Fibroblast of peridontal ligament (primary cell): ENCODE results near the gene ICA1L.

Source experiments
- DNase-seq: peaks from one replicate; pipeline ENCODE4 v3.0.0-alpha.2; 2010; ENCODE audit errors: extremely low read depth

ICA1L gene

DNA sequence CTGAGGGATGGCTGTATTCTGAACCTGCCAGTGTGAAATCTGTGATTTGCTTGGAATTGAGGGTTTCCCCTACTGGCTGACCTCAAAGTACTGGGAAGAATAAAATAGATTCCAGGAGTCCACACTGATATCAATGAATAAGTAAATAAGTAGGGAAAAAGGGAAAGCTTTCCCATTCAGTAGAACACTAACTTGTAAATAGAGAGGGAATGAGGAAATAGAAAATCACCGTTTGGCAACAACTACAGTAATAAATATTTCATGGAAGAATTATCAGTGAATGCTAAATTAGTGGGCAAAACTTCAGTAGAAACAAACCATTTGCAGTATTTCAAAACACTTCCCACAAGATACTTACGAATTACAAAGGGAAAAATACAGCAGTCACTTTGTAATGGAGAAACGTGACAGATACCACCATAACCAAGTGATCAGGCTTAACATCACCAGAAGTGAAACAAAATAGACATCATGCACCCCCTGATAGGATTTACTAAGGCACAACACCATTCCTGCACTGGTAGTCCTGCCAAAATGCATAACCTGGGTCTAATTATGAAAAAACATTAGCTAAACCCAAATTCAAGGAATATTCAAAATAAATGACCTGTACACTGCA lies 88.5 kb downstream of the ICA1L start:
- DNase-seq = no peak

DNA sequence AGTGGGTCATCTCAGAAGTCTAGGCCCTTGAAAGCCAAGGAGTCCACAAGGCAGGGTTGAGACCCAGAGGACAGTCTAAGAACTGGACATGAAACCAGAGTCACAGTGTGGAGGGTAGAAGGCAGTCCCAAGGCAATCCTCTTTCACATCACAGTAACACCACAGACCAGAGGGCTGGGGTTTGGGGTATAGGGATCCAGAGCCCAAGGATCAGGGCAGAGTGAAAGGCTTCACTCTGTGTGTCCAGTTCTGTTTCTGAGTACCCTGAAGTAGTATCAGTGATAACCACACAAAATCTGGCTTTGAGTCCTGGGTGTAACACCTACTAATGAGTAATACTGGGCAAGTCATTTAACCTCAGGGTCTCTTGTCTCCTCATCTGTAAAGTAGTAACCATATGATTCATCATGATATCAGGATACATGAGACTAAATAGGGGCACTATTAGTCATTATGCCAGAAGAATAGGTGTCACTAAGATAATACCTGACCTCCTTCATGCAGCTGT lies 91.0 kb downstream of the ICA1L start:
- DNase-seq = no peak

DNA sequence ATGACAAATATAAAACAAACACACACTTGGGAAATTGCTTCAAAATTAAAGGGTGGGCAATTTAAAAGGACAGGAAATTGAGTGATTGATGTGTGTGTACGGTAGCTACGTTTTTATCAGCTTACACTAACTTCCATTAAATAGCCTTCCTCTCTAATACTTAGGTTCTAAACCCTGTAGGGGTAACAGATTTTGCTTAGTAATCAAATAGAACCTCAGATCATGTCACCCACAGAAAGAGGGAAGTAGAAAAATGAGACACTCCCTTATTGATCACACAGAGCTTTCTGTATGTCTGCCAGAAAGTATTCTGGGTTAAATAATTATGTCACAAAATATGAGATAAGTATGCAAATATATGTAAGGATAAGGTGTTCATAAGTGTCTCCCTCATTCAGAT lies 93.3 kb downstream of the ICA1L start:
- DNase-seq = no peak

- DNase-seq = no peak
Observed at GRCh38 chr2:202774104-202774503, 97.5 kb downstream of the ICA1L start.

GRCh38 chr2:202773301-202773973 lies 98.1 kb downstream of the ICA1L start:
- no peak for DNase-seq

- DNase-seq = peak; percentile 58
Observed at GRCh38 chr2:202771741-202772460, 99.7 kb downstream of the ICA1L start.

- DNase-seq = peak; percentile 45
Observed at GRCh38 chr2:202771336-202771735, 100.2 kb downstream of the ICA1L start.

DNA sequence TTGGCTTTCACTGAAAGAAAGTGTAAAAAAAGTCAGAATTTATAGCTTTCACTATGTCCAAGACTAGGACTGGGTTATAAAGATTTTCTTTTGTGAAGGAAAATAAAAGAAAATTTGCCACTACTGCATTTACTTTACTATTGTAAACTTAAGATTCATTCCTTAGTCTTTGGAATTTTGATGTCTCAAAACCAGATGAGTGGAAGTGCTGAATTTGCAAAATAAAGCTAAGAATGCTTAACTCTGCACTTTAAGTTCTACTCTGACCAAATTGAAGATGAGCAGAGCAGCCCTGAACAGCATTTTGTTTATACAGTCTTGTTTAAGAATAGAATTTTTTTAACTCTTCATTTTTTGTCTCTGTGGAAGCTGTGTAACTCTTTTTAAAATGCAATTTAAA lies 102.4 kb downstream of the ICA1L start:
- peak; percentile 29 for DNase-seq

GRCh38 chr2:202768273-202768672 lies 103.3 kb downstream of the ICA1L start:
- DNase-seq = no peak

- DNase-seq = no peak
Observed at GRCh38 chr2:202765436-202765835, 106.1 kb downstream of the ICA1L start.

- DNase-seq = no peak
Observed at GRCh38 chr2:202764991-202765390, 106.6 kb downstream of the ICA1L start.

GRCh38 chr2:202763916-202764315 lies 107.7 kb downstream of the ICA1L start:
- DNase-seq = no peak

GRCh38 chr2:202762556-202762955 lies 109.0 kb downstream of the ICA1L start:
- DNase-seq = no peak

DNA sequence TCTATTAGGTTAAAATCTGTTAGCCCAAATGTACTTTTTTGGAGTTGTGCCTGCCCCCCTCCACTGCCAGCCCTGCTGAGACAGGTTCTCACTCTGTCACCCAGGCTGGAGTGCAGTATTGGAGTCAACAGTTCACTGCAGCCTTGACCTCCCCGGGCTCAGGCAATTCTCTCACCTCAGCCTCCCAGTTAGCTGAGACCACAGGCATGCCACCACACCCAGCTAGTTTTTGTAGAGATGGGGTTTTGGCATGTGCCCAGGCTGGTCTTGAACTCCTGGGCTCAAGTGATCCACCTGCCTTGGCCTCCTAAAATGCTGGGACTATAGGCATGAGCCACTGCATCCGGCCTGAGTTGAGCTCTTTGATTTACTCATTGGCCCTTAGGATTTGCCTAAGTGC lies 110.7 kb downstream of the ICA1L start:
- DNase-seq = no peak

DNA sequence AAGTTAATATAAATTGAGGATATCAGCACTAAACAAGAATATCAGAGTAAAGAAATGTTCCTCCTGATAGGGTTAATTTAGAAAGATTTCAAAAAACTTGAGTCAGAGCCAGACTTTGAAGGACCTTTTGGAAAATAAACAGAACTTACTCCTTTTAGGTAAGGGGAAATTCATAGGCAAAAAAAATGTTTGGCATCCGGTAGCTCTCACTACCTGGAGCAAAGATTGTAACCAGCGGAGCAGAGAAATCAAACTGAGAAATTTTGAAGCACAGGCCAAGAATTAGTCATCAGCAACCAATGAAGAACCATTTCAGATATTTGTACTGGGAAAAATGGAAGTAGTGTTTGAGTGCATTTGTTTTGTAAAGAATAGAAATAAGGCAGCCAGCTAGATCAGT lies 113.0 kb downstream of the ICA1L start:
- DNase-seq = no peak

- DNase-seq = no peak
Observed at GRCh38 chr2:202758128-202758527, 113.4 kb downstream of the ICA1L start.

- no peak for DNase-seq
Observed at GRCh38 chr2:202757339-202757738, 114.2 kb downstream of the ICA1L start.

DNA sequence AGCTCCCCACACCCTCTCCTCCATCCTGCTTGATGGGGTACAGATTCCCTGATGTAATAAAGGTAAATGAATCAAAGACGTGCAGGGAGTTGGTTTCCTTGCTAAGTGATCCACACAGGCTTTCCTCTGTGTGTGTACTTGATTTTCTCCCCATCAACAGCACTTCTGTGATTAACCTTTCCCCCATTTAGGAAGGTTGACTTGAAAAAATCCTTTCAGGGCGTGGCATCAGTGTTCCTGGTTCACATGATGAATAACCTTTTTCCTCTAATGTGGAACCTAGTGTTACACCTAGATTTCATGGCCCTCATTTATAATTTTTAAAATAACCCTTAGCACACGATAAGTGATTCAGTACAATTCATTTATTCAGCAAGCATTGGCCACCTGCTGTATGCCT lies 115.0 kb downstream of the ICA1L start:
- DNase-seq = no peak

- peak; percentile 8 for DNase-seq
Observed at GRCh38 chr2:202754936-202755335, 116.6 kb downstream of the ICA1L start.

DNA sequence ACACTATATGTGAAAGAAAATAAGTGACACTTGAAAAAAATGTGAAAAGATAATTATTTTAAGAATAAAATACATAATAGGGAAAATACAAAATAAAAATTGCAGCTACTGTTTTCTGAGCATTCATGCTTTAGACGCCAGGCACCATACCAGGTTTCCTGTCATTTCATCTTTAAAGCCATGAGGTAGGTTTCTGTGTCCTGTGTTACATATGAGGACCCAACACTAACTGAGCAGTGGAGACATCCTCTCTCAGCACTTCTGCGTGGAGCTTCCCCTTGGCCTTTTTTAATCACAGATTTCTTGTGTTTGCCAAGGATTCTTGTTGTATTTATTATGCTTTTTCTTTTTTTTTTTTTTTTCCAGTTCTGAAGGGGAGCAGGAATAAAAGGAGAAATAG lies 119.5 kb downstream of the ICA1L start:
- no peak for DNase-seq

DNA sequence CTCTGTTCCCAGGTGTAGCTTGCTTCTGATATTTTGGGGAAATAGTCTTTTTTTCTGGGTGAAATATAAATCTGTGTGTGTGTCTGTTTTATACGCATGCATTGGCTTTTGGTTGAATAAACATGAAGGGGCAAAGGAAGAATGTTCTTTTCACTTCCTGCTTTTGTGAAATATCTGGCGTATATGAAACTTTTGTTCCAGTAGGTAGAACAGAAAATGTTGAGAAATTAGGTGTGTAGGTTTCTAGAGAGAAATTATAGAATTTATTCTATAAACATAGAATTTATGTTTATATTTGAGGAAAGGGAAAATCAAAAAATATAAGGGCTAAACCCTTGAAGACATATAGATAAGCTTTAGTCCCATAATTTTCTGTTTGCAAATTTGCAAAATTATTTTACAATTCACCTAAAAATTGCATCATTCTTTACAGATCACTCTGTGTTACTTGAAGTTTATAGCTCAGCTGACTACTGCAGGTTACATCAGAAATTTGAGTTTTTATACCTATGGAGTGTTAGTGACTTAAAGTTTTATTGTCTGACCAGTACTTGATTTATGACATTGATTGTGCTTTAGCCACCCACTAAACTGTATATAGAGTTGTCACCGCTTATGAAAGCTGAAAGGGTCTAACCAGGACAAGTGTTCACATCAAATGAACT lies 120.7 kb downstream of the ICA1L start:
- DNase-seq = no peak

DNA sequence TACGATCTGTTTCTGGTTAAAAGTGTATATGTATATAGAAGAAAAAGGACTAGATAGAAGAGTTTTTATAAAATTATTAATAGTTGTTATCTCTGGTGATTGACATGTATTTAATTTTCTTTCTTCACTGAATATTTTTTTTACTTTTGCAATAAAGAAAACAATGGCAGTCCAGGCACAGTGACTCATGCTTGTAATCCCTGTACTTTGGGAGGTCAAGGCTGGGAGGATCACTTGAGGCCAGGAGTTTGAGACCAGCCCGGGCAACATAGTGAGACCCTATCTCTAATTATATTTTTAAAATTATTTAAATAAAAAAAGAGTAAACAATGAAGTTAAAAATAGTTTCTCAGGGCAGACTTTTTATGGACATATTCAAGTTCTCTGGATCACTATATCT lies 122.1 kb downstream of the ICA1L start:
- no peak for DNase-seq
